NB4 (cell line): ENCODE results near the gene NRL.

Source experiments
- DNase-seq: peaks from one replicate; pipeline ENCODE4 v3.0.0; 2010; ENCODE audit warnings: low read depth
- H3K4me3 ChIP-seq: one replicate; pipeline ENCODE4 v1.5.1; 2011; ENCODE audit warnings: mild to moderate bottlenecking, low read depth, low read length, moderate library complexity
- CTCF ChIP-seq: IDR thresholded peaks from one replicate; pipeline ENCODE4 v1.5.1; 2012; ENCODE audit warnings: low read depth, low read length
- MAX ChIP-seq: IDR thresholded peaks from 2 replicates; pipeline ENCODE4 v1.6.1; 2011; ENCODE audit warnings: low read depth, low read length
- MYC ChIP-seq: IDR thresholded peaks from 2 replicates; pipeline ENCODE4 v1.6.1; 2011; ENCODE audit warnings: low read depth, low read length
- POLR2A ChIP-seq: IDR thresholded peaks from 2 replicates; pipeline ENCODE4 v1.6.1; 2011; ENCODE audit warnings: mild to moderate bottlenecking; ENCODE audit not compliant: insufficient read length; ENCODE audit errors: extremely low read depth

The NRL gene

GRCh38 chr14:24068711-24069410 lies 45.9 kb downstream of the NRL start:
- no peak for DNase-seq
- H3K4me3 ChIP-seq, result no peak overlapping the region
- no peak for TF ChIP-seq CTCF
- no peak for TF ChIP-seq MAX
- no peak for TF ChIP-seq POLR2A
- TF ChIP-seq MYC, result no peak

- H3K4me3 ChIP-seq, result no peak overlapping the region
- TF ChIP-seq MYC (no peak), CTCF (no peak), POLR2A (no peak), MAX (no peak)
- no peak for DNase-seq
Measured at GRCh38 chr14:24067133-24068082, 47.3 kb downstream of the NRL start.

- TF ChIP-seq POLR2A (no peak), MAX (no peak), CTCF (no peak), MYC (no peak)
- H3K4me3 ChIP-seq, result no peak overlapping the region
- no peak for DNase-seq
Measured at GRCh38 chr14:24066496-24067132, 48.1 kb downstream of the NRL start.

- no peak for TF ChIP-seq MAX
- TF ChIP-seq CTCF, result no peak
- TF ChIP-seq MYC, result no peak
- TF ChIP-seq POLR2A, result no peak
- no peak for DNase-seq
- H3K4me3 ChIP-seq, result no peak overlapping the region
Measured at GRCh38 chr14:24065408-24065807, 49.3 kb downstream of the NRL start.

- TF ChIP-seq POLR2A (no peak), CTCF (no peak), MYC (no peak), MAX (no peak)
- no peak overlapping the region for H3K4me3 ChIP-seq
- no peak for DNase-seq
Measured at GRCh38 chr14:24064856-24065255, 49.9 kb downstream of the NRL start.
